ENCODE results near the gene RNF186. TPM values are rescaled to one million over a fixed set of nuclear protein-coding genes. Genes with fewer than 3 reads are reported as not detected.

The RNF186 gene
- total RNA-seq, 1 donor from 2014 or later = not detected

GRCh38 chr1:19773485-19773884, 41.6 kb downstream of the RNF186 start:
- H3K4me1 ChIP-seq = no peaks in the 10 kb centered on the region
- no peak overlapping the region for H3K4me3 ChIP-seq
- DNase-seq (ENCODE audit: extremely low spot score in 2 of 2) = no peak
- no peak overlapping the region for H3K27ac ChIP-seq
- TF ChIP-seq CTCF (IDR thresholded peaks at IDR 0.05) (no peak), POLR2AphosphoS5 (IDR thresholded peaks at IDR 0.05; ENCODE audit: insufficient read depth in 1 of 2, low read depth in 1 of 2) (no peak), POLR2A (IDR thresholded peaks at IDR 0.05) (no peak)
- H3K27me3 ChIP-seq = no peaks in the 10 kb centered on the region
- peaks cover 0 to 27% of the 10 kb centered on the region in 2 donors for H3K36me3 ChIP-seq
- intact Hi-C loops (cut with DNase I) = no loop called here
- H3K9me3 ChIP-seq = no peaks in the 10 kb centered on the region

DNA sequence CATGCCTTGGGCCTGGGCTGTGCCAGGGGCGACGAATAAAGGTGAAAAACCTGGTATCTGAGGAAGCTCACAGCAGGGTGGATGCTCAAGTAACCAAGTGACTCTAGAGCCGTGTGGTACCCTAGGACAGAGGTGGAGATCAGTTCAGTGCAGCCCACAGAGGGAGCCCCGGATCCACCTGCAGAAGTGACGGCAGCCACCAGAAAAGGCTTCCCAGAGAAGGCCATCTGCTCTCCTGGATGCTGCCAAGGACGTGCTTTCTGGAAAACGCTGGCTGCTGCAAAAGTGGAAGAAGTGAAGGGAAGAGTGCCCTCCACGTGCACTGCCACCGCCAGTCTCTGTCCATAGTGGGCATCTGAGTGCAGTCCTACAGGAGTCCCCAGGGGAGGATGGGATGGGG, 43.0 kb downstream of the RNF186 start:
- Histone ChIP-seq H3K4me3 (no peak overlapping the region), H3K36me3 (peaks cover 0 to 14% of the 10 kb centered on the region in 2 donors), H3K27ac (no peak overlapping the region), H3K27me3 (no peaks in the 10 kb centered on the region), H3K4me1 (no peaks in the 10 kb centered on the region), H3K9me3 (no peaks in the 10 kb centered on the region)
- DNase-seq (ENCODE audit: extremely low spot score in 2 of 2) = no peak
- no peak for TF ChIP-seq POLR2AphosphoS5 (IDR thresholded peaks at IDR 0.05; ENCODE audit: insufficient read depth in 1 of 2, low read depth in 1 of 2)
- no peak for TF ChIP-seq POLR2A (IDR thresholded peaks at IDR 0.05)
- no peak for TF ChIP-seq CTCF (IDR thresholded peaks at IDR 0.05)
- intact Hi-C loops (cut with DNase I) = no loop called here

DNA sequence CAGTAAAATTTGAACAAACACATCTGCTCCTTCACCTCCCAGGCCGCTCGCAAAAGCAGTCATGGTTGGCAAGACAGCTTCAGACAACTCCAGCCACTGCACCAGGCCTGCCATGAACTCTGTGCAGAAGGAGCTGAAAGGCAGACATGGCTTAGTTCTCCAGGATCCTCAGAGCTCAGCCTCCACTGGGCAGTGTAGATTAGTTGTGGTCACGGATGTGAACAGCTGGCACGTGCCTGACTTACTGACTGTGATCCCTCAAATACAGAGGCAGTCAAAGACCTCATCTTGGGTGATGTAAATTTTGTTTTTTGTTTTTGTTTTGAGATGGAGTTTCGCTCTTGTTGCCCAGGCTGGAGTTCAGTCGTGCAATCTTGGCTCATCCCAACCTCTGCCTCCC, 43.7 kb downstream of the RNF186 start:
- no peak for DNase-seq (ENCODE audit: extremely low spot score in 2 of 2)
- Histone ChIP-seq H3K9me3 (no peaks in the 10 kb centered on the region), H3K36me3 (peaks cover 0 to 11% of the 10 kb centered on the region in 2 donors), H3K27me3 (no peaks in the 10 kb centered on the region), H3K4me3 (no peak overlapping the region), H3K27ac (no peak overlapping the region), H3K4me1 (no peaks in the 10 kb centered on the region)
- TF ChIP-seq POLR2A (IDR thresholded peaks at IDR 0.05) (no peak), POLR2AphosphoS5 (IDR thresholded peaks at IDR 0.05; ENCODE audit: insufficient read depth in 1 of 2, low read depth in 1 of 2) (no peak), CTCF (IDR thresholded peaks at IDR 0.05) (no peak)
- intact Hi-C loops (cut with DNase I) = no loop called here

DNA sequence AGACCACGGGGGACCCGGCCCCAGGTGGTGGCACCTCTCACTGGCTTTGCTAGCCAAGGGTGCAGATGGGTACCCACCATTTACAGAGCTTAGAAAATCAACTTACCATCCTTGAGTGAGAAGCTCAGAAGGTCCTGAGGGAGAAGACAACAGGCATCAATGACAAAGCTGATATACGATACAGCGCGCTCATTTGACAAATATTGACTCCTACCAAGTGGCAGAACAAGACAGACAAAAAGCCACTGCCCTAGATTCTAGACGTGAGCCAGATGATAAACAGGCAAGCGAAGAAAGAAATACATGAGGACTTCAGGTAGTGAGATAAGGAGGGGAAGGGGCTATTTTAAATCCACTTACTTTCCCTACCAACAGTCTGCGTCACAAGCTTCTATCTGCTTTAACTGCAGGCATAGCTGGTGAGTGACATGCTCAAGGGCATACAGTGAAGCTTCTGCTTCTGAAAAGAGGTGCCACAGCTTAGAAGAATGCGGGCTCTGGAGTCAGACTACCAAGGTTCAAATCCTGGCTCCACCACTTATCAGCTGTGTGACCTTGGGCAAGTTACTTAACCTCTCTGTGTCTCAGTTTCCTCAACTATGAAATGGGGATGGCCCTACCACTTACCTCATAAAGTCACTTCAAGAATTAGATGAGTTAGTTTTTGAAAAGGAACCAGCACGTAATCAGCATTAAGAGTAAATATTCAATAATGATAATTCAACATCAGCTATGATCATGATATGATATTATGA, 44.5 kb downstream of the RNF186 start:
- H3K27me3 ChIP-seq = no peaks in the 10 kb centered on the region
- H3K36me3 ChIP-seq = peaks cover 0 to 9% of the 10 kb centered on the region in 2 donors
- H3K4me1 ChIP-seq = no peaks in the 10 kb centered on the region
- TF ChIP-seq POLR2AphosphoS5 (IDR thresholded peaks at IDR 0.05; ENCODE audit: insufficient read depth in 1 of 2, low read depth in 1 of 2) = no peak
- TF ChIP-seq CTCF (IDR thresholded peaks at IDR 0.05) = no peak
- no peak for TF ChIP-seq POLR2A (IDR thresholded peaks at IDR 0.05)
- intact Hi-C loops (cut with DNase I) = no loop called here
- H3K4me3 ChIP-seq = no peak overlapping the region
- no peaks in the 10 kb centered on the region for H3K9me3 ChIP-seq
- DNase-seq (ENCODE audit: extremely low spot score in 2 of 2) = no peak
- H3K27ac ChIP-seq = no peak overlapping the region

DNA sequence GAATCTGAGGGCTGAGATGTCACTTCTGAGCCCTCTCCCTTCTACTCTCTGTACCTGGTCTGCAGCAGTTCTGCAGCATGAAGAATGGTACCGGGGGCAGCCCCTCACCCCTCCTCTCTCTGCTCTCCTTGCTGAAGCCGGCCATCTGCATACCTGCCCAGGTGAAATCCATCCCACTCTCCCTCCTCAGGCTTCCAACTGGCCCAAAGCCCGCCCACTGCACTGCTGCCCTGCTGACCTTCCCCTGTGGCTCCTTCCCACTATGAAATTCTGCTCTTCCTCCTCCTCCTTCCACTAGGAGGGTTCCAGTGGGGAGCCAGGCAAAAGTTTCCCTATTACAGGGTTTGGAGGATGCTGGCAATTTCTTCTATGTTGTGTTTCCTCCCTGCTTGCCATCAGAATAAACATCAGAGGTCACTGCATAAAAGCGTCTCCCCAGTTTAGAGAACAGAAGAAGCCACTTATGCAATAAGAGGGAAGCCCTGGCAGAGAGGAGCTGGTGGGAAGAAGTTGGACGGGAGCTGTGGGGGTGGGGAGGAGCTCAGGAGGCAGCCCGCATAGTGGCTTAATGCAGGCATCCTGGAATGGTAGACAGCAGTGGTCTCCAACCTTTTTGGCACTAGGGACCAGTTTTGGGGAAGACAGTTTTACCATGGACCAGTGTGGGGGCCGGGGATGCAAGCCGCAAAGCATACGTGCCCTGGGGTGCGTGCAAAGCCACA, 45.7 kb downstream of the RNF186 start:
- DNase-seq (ENCODE audit: extremely low spot score in 2 of 2) = no peak
- intact Hi-C loops (cut with DNase I) = no loop called here
- no peaks in the 10 kb centered on the region for H3K4me1 ChIP-seq
- no peak overlapping the region for H3K27ac ChIP-seq
- no peaks in the 10 kb centered on the region for H3K9me3 ChIP-seq
- TF ChIP-seq POLR2A (IDR thresholded peaks at IDR 0.05) = no peak
- TF ChIP-seq POLR2AphosphoS5 (IDR thresholded peaks at IDR 0.05; ENCODE audit: insufficient read depth in 1 of 2, low read depth in 1 of 2) = no peak
- no peak for TF ChIP-seq CTCF (IDR thresholded peaks at IDR 0.05)
- no peak overlapping the region for H3K4me3 ChIP-seq
- peaks cover 0 to 9% of the 10 kb centered on the region in 2 donors for H3K36me3 ChIP-seq
- H3K27me3 ChIP-seq = no peaks in the 10 kb centered on the region

Data from vagina (tissue), 2 donors.